WTC11 (cell line): ENCODE measurements around the gene SLC13A4. TPM values are rescaled to one million over a fixed set of nuclear protein-coding genes. Genes with fewer than 3 reads are reported as not detected.

Experiments used
- ATAC-seq: fragments of 200-7000 bp; cut with Tn5 transposase; 2 replicates; pipeline ENCODE4 v1.10.0; 2021; ENCODE audit warnings: mild to moderate bottlenecking, moderate library complexity
- CTCF ChIA-PET: fragments of 300-600 bp; sonication (Branson Sonifier 250); formaldehyde crosslinking; loops from one replicate; lab custom pipeline; 2021; ENCODE audit warnings: antibody characterized with exemption; lab: Charles Lee
- POLR2A ChIA-PET: fragments of 350-600 bp; sonication (Branson Sonifier 250); formaldehyde crosslinking; loops from one replicate; lab custom pipeline; 2021; ENCODE audit warnings: antibody characterized with exemption; lab: Charles Lee
- DNase-seq: peaks from one replicate; pipeline ENCODE4 v3.0.0; 2021; ENCODE audit warnings: low spot score
- H3K27ac Mint-ChIP-seq: 2 replicates; pipeline ENCODE4 v1.8.0; 2021; ENCODE audit warnings: mixed read lengths
- H3K27me3 Mint-ChIP-seq: 2 replicates; pipeline ENCODE4 v1.8.0; 2021; ENCODE audit warnings: low read depth, mild to moderate bottlenecking, moderate library complexity, mixed read lengths
- H3K36me3 Mint-ChIP-seq: 2 replicates; pipeline ENCODE4 v1.8.0; 2021; ENCODE audit warnings: mixed read lengths
- H3K4me1 Mint-ChIP-seq: 2 replicates; pipeline ENCODE4 v1.8.0; 2022; ENCODE audit warnings: mixed read lengths
- H3K4me3 Mint-ChIP-seq: 2 replicates; pipeline ENCODE4 v1.8.0; 2021; ENCODE audit warnings: mild to moderate bottlenecking, moderate library complexity, mixed read lengths
- H3K9me3 Mint-ChIP-seq: 2 replicates; pipeline ENCODE4 v1.8.0; 2021; ENCODE audit warnings: mixed read lengths
- ATF1 ChIP-seq: sonication (generic); formaldehyde crosslinking; IDR thresholded peaks from 2 replicates; pipeline ENCODE4 v1.8.1; 2023; ENCODE audit warnings: mild to moderate bottlenecking, moderate library complexity, missing genetic modification reagents
- ATF3 ChIP-seq: sonication (generic); formaldehyde crosslinking; conservative IDR thresholded peaks from 2 replicates; pipeline ENCODE4 v1.8.1; 2022; ENCODE audit warnings: mild to moderate bottlenecking, missing genetic modification reagents
- ATF6 ChIP-seq: sonication (generic); formaldehyde crosslinking; IDR thresholded peaks from 2 replicates; pipeline ENCODE4 v1.8.1; 2023; ENCODE audit warnings: mild to moderate bottlenecking, missing genetic modification reagents
- CBFB ChIP-seq: sonication (generic); formaldehyde crosslinking; IDR thresholded peaks from 2 replicates; pipeline ENCODE4 v1.8.1; 2022; ENCODE audit warnings: mild to moderate bottlenecking, low read depth, missing genetic modification reagents
- ELF4 ChIP-seq: sonication (generic); formaldehyde crosslinking; IDR thresholded peaks from 2 replicates; pipeline ENCODE4 v1.8.1; 2022; ENCODE audit warnings: low read depth, mild to moderate bottlenecking, moderate library complexity, missing genetic modification reagents
- IRF2 ChIP-seq: sonication (generic); formaldehyde crosslinking; IDR thresholded peaks from 2 replicates; pipeline ENCODE4 v1.8.0; 2022; ENCODE audit warnings: low read depth, missing genetic modification reagents, borderline replicate concordance
- KAT7 ChIP-seq: sonication (generic); formaldehyde crosslinking; IDR thresholded peaks from 2 replicates; pipeline ENCODE4 v1.8.1; 2023; ENCODE audit warnings: missing genetic modification reagents, mild to moderate bottlenecking, borderline replicate concordance
- NR1H2 ChIP-seq: sonication (generic); formaldehyde crosslinking; IDR thresholded peaks from 2 replicates; pipeline ENCODE4 v1.9.0; 2021; ENCODE audit warnings: mild to moderate bottlenecking, moderate library complexity, missing genetic modification reagents
- RELA ChIP-seq: sonication (generic); formaldehyde crosslinking; IDR thresholded peaks from 2 replicates; pipeline ENCODE4 v1.8.1; 2022; ENCODE audit warnings: missing genetic modification reagents, mild to moderate bottlenecking, borderline replicate concordance
- SMAD4 ChIP-seq: sonication (generic); formaldehyde crosslinking; IDR thresholded peaks from 2 replicates; pipeline ENCODE4 v1.8.0; 2022; ENCODE audit warnings: mild to moderate bottlenecking, missing genetic modification reagents
- TEAD1 ChIP-seq: sonication (generic); formaldehyde crosslinking; IDR thresholded peaks from 2 replicates; pipeline ENCODE4 v1.8.0; 2022; ENCODE audit warnings: mild to moderate bottlenecking, missing genetic modification reagents
- USF2 ChIP-seq: sonication (generic); formaldehyde crosslinking; IDR thresholded peaks from 2 replicates; pipeline ENCODE4 v1.8.1; 2023; ENCODE audit warnings: mild to moderate bottlenecking, missing genetic modification reagents, moderate library complexity
- ZNF121 ChIP-seq: sonication (generic); formaldehyde crosslinking; IDR thresholded peaks from 2 replicates; pipeline ENCODE4 v1.8.0; 2023; ENCODE audit warnings: missing genetic modification reagents
- ZNF396 ChIP-seq: fragments of 250-450 bp; sonication (Bioruptor Pico); IDR thresholded peaks from 2 replicates; pipeline ENCODE4 v1.8.0; 2021; ENCODE audit warnings: mild to moderate bottlenecking, moderate library complexity, borderline replicate concordance
- ZNF416 ChIP-seq: fragments of 250-450 bp; sonication (Bioruptor Pico); IDR thresholded peaks from 2 replicates; pipeline ENCODE4 v1.9.0; 2021; ENCODE audit warnings: mild to moderate bottlenecking, inconsistent platforms
- ZNF423 ChIP-seq: fragments of 250-450 bp; sonication (Bioruptor Pico); IDR thresholded peaks from 2 replicates; pipeline ENCODE4 v2.1.2; 2022; ENCODE audit warnings: mild to moderate bottlenecking, moderate library complexity
- total RNA-seq: library from RNA; stranded (reverse); gene quantifications from 3 replicates; pipeline ENCODE4 v1.2.3, GENCODE V29; 2021
- TF ChIP-seq, protein P1 (sequence below): sonication (generic); formaldehyde crosslinking; IDR thresholded peaks from 2 replicates; pipeline ENCODE4 v1.8.1; 2022; ENCODE audit warnings: missing genetic modification reagents, borderline replicate concordance
- TF ChIP-seq, protein P2 (sequence below): fragments of 250-450 bp; sonication (Bioruptor Pico); IDR thresholded peaks from 2 replicates; pipeline ENCODE4 v1.9.0; 2021; ENCODE audit warnings: mild to moderate bottlenecking
- TF ChIP-seq, protein P3 (sequence below): fragments of 200-600 bp; IDR thresholded peaks from 2 replicates; pipeline ENCODE4 v1.8.0; 2022; ENCODE audit warnings: antibody characterized with exemption
- TF ChIP-seq, protein P4 (sequence below): sonication (generic); formaldehyde crosslinking; IDR thresholded peaks from 2 replicates; pipeline ENCODE4 v1.8.1; 2022; ENCODE audit warnings: mild to moderate bottlenecking, moderate library complexity, missing genetic modification reagents
- TF ChIP-seq, protein P5 (sequence below): sonication (generic); formaldehyde crosslinking; conservative IDR thresholded peaks from 2 replicates; pipeline ENCODE4 v1.8.1; 2023; ENCODE audit warnings: mild to moderate bottlenecking, low read depth, missing genetic modification reagents, moderate library complexity
- TF ChIP-seq, protein P6 (sequence below): sonication (generic); formaldehyde crosslinking; IDR thresholded peaks from 2 replicates; pipeline ENCODE4 v1.8.1; 2023; ENCODE audit warnings: mild to moderate bottlenecking, missing genetic modification reagents, moderate library complexity

SLC13A4 gene
- total RNA-seq, 1 experiment from 2014 or later: 1.6 TPM

GRCh38 chr7:135721198-135721820 is 6.7 kb downstream of the SLC13A4 start:
- DNase-seq: no peak
- TF ChIP-seq RELA: no peak
- TF ChIP-seq ZNF423 (CRISPR knock-in tag): no peak
- TF ChIP-seq, protein P1, sequence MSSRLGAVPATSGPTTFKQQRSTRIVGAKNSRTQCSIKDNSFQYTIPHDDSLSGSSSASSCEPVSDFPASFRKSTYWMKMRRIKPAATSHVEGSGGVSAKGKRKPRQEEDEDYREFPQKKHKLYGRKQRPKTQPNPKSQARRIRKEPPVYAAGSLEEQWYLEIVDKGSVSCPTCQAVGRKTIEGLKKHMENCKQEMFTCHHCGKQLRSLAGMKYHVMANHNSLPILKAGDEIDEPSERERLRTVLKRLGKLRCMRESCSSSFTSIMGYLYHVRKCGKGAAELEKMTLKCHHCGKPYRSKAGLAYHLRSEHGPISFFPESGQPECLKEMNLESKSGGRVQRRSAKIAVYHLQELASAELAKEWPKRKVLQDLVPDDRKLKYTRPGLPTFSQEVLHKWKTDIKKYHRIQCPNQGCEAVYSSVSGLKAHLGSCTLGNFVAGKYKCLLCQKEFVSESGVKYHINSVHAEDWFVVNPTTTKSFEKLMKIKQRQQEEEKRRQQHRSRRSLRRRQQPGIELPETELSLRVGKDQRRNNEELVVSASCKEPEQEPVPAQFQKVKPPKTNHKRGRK (CRISPR knock-in tag): no peak
- no peak for TF ChIP-seq ATF1 (CRISPR knock-in tag)
- no peak for TF ChIP-seq SMAD4 (CRISPR knock-in tag)
- TF ChIP-seq, protein P2, sequence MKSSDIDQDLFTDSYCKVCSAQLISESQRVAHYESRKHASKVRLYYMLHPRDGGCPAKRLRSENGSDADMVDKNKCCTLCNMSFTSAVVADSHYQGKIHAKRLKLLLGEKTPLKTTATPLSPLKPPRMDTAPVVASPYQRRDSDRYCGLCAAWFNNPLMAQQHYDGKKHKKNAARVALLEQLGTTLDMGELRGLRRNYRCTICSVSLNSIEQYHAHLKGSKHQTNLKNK (CRISPR knock-in tag): no peak
- TF ChIP-seq, protein P3, sequence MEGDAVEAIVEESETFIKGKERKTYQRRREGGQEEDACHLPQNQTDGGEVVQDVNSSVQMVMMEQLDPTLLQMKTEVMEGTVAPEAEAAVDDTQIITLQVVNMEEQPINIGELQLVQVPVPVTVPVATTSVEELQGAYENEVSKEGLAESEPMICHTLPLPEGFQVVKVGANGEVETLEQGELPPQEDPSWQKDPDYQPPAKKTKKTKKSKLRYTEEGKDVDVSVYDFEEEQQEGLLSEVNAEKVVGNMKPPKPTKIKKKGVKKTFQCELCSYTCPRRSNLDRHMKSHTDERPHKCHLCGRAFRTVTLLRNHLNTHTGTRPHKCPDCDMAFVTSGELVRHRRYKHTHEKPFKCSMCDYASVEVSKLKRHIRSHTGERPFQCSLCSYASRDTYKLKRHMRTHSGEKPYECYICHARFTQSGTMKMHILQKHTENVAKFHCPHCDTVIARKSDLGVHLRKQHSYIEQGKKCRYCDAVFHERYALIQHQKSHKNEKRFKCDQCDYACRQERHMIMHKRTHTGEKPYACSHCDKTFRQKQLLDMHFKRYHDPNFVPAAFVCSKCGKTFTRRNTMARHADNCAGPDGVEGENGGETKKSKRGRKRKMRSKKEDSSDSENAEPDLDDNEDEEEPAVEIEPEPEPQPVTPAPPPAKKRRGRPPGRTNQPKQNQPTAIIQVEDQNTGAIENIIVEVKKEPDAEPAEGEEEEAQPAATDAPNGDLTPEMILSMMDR: no peak
- TF ChIP-seq USF2 (CRISPR knock-in tag): no peak
- H3K4me1 Mint-ChIP-seq: peaks cover 7% of the 10 kb centered on the region
- H3K27ac Mint-ChIP-seq: no peak overlapping the region
- ChIA-PET POLR2A (interaction anchor here (1.2 kb wide), 1 partner anchor 16 kb away, joined by 3 read pairs; no protein-coding TSS in a partner anchor), CTCF (interaction anchor here (0.6 to 1.6 kb wide), 4 partner anchors 9 to 191 kb away, joined by 3 to 15 read pairs (median 4); no protein-coding TSS in a partner anchor)
- no peaks in the 10 kb centered on the region for H3K27me3 Mint-ChIP-seq
- peak; percentile 80 for ATAC-seq
- no peak overlapping the region for H3K4me3 Mint-ChIP-seq
- H3K36me3 Mint-ChIP-seq: no peaks in the 10 kb centered on the region
- H3K9me3 Mint-ChIP-seq: no peaks in the 10 kb centered on the region

DNA sequence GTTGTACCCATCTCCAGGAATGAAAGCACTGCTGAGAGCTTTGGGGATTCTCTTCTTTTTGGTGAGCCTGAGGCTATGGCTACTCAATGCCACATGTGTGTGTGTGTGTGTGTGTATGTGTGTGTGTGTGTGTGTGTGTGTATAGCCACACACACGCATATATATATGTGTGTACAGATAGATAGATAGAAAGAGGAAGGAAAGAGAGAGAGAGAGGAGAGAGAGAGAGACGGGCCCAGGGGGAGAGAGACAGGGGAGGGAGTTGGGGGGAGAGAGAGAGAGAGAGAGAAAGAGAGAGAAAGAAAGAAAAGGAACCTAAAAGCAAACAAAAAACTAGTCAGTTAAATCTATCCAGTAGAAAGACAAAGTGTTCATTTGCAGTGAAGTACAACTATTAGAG is 8.3 kb downstream of the SLC13A4 start:
- CTCF ChIA-PET: interaction anchor here (0.8 to 1.6 kb wide), 2 partner anchors 8 to 63 kb away, joined by 3 to 4 read pairs; no protein-coding TSS in a partner anchor
- H3K4me1 Mint-ChIP-seq: peaks cover 6% of the 10 kb centered on the region

More for the DNA sequence above, 8.3 kb downstream of the SLC13A4 start:
- ATAC-seq: no peak
- Mint-ChIP-seq H3K36me3 (no peaks in the 10 kb centered on the region), H3K4me3 (no peak overlapping the region), H3K27me3 (no peaks in the 10 kb centered on the region), H3K27ac (no peak overlapping the region), H3K9me3 (no peaks in the 10 kb centered on the region)
- TF ChIP-seq CBFB (CRISPR knock-in tag) (no peak), ZNF396 (no peak), TEAD1 (CRISPR knock-in tag) (no peak), ATF3 (CRISPR knock-in tag) (no peak), ZNF416 (CRISPR knock-in tag) (no peak), NR1H2 (CRISPR knock-in tag) (no peak), KAT7 (CRISPR knock-in tag) (no peak), ZNF121 (no peak), ELF4 (no peak), IRF2 (CRISPR knock-in tag) (no peak), ATF6 (CRISPR knock-in tag) (no peak)
- TF ChIP-seq, protein P4, sequence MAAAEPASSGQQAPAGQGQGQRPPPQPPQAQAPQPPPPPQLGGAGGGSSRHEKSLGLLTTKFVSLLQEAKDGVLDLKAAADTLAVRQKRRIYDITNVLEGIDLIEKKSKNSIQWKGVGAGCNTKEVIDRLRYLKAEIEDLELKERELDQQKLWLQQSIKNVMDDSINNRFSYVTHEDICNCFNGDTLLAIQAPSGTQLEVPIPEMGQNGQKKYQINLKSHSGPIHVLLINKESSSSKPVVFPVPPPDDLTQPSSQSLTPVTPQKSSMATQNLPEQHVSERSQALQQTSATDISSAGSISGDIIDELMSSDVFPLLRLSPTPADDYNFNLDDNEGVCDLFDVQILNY (CRISPR knock-in tag): no peak
- TF ChIP-seq, protein P5, sequence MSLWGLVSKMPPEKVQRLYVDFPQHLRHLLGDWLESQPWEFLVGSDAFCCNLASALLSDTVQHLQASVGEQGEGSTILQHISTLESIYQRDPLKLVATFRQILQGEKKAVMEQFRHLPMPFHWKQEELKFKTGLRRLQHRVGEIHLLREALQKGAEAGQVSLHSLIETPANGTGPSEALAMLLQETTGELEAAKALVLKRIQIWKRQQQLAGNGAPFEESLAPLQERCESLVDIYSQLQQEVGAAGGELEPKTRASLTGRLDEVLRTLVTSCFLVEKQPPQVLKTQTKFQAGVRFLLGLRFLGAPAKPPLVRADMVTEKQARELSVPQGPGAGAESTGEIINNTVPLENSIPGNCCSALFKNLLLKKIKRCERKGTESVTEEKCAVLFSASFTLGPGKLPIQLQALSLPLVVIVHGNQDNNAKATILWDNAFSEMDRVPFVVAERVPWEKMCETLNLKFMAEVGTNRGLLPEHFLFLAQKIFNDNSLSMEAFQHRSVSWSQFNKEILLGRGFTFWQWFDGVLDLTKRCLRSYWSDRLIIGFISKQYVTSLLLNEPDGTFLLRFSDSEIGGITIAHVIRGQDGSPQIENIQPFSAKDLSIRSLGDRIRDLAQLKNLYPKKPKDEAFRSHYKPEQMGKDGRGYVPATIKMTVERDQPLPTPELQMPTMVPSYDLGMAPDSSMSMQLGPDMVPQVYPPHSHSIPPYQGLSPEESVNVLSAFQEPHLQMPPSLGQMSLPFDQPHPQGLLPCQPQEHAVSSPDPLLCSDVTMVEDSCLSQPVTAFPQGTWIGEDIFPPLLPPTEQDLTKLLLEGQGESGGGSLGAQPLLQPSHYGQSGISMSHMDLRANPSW (CRISPR knock-in tag): no peak
- TF ChIP-seq, protein P6, sequence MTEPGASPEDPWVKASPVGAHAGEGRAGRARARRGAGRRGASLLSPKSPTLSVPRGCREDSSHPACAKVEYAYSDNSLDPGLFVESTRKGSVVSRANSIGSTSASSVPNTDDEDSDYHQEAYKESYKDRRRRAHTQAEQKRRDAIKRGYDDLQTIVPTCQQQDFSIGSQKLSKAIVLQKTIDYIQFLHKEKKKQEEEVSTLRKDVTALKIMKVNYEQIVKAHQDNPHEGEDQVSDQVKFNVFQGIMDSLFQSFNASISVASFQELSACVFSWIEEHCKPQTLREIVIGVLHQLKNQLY: no peak
- POLR2A ChIA-PET: interaction anchor here (1.2 kb wide), 1 partner anchor 8 kb away, joined by 4 read pairs; the partner anchor contains the start of gene SLC13A4
- no peak for DNase-seq
